ENCODE measurements around the gene IL1R2.

DNA sequence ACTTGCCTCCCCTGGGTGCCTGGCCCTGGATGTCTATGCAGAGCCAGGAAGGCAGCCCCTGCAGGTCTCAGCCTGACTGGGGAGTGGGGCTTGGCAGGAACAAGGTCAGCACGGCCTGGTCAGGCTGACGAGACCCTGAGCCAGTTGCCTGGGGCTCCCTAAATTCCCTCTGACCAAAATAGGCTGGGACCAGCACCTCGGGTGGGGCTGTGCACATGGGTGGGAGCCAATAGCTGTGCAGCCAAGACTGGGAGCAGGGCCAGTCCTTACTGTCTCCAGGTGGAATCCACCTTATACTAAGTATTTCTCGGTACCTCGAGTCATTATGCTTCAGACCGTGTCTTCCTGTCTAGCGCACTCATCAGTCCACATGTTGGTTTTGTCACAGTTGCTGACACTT, 11.4 kb upstream of the IL1R2 start:
- TF ChIP-seq POLR2A (IDR thresholded peaks at IDR 0.05), result no peak
- TF ChIP-seq, protein P1, sequence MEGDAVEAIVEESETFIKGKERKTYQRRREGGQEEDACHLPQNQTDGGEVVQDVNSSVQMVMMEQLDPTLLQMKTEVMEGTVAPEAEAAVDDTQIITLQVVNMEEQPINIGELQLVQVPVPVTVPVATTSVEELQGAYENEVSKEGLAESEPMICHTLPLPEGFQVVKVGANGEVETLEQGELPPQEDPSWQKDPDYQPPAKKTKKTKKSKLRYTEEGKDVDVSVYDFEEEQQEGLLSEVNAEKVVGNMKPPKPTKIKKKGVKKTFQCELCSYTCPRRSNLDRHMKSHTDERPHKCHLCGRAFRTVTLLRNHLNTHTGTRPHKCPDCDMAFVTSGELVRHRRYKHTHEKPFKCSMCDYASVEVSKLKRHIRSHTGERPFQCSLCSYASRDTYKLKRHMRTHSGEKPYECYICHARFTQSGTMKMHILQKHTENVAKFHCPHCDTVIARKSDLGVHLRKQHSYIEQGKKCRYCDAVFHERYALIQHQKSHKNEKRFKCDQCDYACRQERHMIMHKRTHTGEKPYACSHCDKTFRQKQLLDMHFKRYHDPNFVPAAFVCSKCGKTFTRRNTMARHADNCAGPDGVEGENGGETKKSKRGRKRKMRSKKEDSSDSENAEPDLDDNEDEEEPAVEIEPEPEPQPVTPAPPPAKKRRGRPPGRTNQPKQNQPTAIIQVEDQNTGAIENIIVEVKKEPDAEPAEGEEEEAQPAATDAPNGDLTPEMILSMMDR (IDR thresholded peaks at IDR 0.05), result no peak

Data from Peyer's patch (tissue), 4 donors.